Vagina (tissue), 2 donors: ENCODE measurements around the gene RAD50.
"Not testable (repeated sequence)": the region's sequence is repeated elsewhere in the genome, so short reads cannot be mapped to it uniquely, and the experiment has no call there.

Source experiments
- CTCF ChIP-seq, 3 experiments: fragments of 450-650 bp in 2 of 3; fragments of 200-600 bp in 1 of 3; sonication (generic) in 1 of 3; IDR thresholded peaks; one replicate each; pipeline ENCODE4 v1.5.1; 2017 to 2019; ENCODE audit warnings: antibody characterized with exemption in 3 of 3, mild to moderate bottlenecking in 2 of 3, moderate library complexity in 2 of 3
- POLR2A ChIP-seq, 2 donors: fragments of 450-650 bp; IDR thresholded peaks; one replicate each; pipeline ENCODE4 v1.6.1; 2017; ENCODE audit warnings: antibody characterized with exemption in 2 of 2, mild to moderate bottlenecking in 2 of 2, moderate library complexity in 2 of 2
- POLR2AphosphoS5 ChIP-seq, 2 donors: sonication (generic); formaldehyde crosslinking; IDR thresholded peaks; one replicate each; pipeline ENCODE4 v1.9.0; 2017; ENCODE audit warnings: antibody characterized with exemption in 2 of 2, mild to moderate bottlenecking in 2 of 2, low read depth in 1 of 2; ENCODE audit not compliant: insufficient read depth in 1 of 2

GRCh38 chr5:132584560-132584959 is 27.8 kb downstream of the RAD50 start:
- not testable (repeated sequence) for TF ChIP-seq CTCF (IDR thresholded peaks at IDR 0.05); POLR2AphosphoS5 (IDR thresholded peaks at IDR 0.05; ENCODE audit: insufficient read depth in 1 of 2, low read depth in 1 of 2); POLR2A (IDR thresholded peaks at IDR 0.05)
